HEK293 (cell line): ENCODE results near the gene SNRNP70.

Source experiments
- BCL6B ChIP-seq: fragments of 450-650 bp; formaldehyde crosslinking; IDR thresholded peaks from 2 replicates; pipeline ENCODE4 v1.5.1; 2017; ENCODE audit warnings: missing biosample characterization, missing genetic modification characterization
- GLIS1 ChIP-seq: fragments of 450-650 bp; formaldehyde crosslinking; IDR thresholded peaks from 2 replicates; pipeline ENCODE4 v1.5.1; 2016; ENCODE audit warnings: missing biosample characterization, missing genetic modification characterization
- HIC1 ChIP-seq: fragments of 450-650 bp; formaldehyde crosslinking; IDR thresholded peaks from 2 replicates; pipeline ENCODE4 v1.5.1; 2016; ENCODE audit warnings: missing biosample characterization, missing genetic modification characterization
- OSR2 ChIP-seq: fragments of 450-650 bp; formaldehyde crosslinking; IDR thresholded peaks from 2 replicates; pipeline ENCODE4 v1.5.1; 2016; ENCODE audit warnings: missing biosample characterization, missing genetic modification characterization
- OVOL3 ChIP-seq: fragments of 450-650 bp; formaldehyde crosslinking; IDR thresholded peaks from 2 replicates; pipeline ENCODE4 v1.5.1; 2016; ENCODE audit warnings: missing biosample characterization, missing genetic modification characterization
- PATZ1 ChIP-seq: fragments of 450-650 bp; formaldehyde crosslinking; IDR thresholded peaks from 2 replicates; pipeline ENCODE4 v1.5.1; 2016; ENCODE audit warnings: missing biosample characterization, missing genetic modification characterization
- SETDB1 ChIP-seq: IDR thresholded peaks from one replicate; pipeline ENCODE4 v1.6.1; 2017; ENCODE audit warnings: mild to moderate bottlenecking, low read length, moderate library complexity, mixed read lengths; ENCODE audit not compliant: insufficient read length
- ZBTB11 ChIP-seq: fragments of 450-650 bp; formaldehyde crosslinking; conservative IDR thresholded peaks from 2 replicates; pipeline ENCODE4 v1.5.1; 2016; ENCODE audit warnings: low read depth, missing biosample characterization, missing genetic modification characterization
- ZBTB49 ChIP-seq: fragments of 450-650 bp; formaldehyde crosslinking; IDR thresholded peaks from 2 replicates; pipeline ENCODE4 v1.5.1; 2016; ENCODE audit warnings: missing biosample characterization, missing genetic modification characterization, low read depth
- ZBTB7A ChIP-seq: fragments of 450-650 bp; formaldehyde crosslinking; IDR thresholded peaks from 2 replicates; pipeline ENCODE4 v1.5.1; 2016; ENCODE audit warnings: low read depth, missing biosample characterization, missing genetic modification characterization
- ZNF132 ChIP-seq: fragments of 450-650 bp; formaldehyde crosslinking; IDR thresholded peaks from 2 replicates; pipeline ENCODE4 v1.5.1; 2017; ENCODE audit warnings: missing biosample characterization, missing genetic modification characterization, borderline replicate concordance
- ZNF19 ChIP-seq: fragments of 450-650 bp; formaldehyde crosslinking; IDR thresholded peaks from 2 replicates; pipeline ENCODE4; 2016; ENCODE audit warnings: missing biosample characterization, missing genetic modification characterization, low read depth
- ZNF335 ChIP-seq: fragments of 450-650 bp; formaldehyde crosslinking; conservative IDR thresholded peaks from 2 replicates; pipeline ENCODE4 v1.5.1; 2016; ENCODE audit warnings: missing biosample characterization, missing genetic modification characterization
- ZNF366 ChIP-seq: fragments of 450-650 bp; formaldehyde crosslinking; conservative IDR thresholded peaks from 2 replicates; pipeline ENCODE4 v1.5.1; 2016; ENCODE audit warnings: missing biosample characterization, missing genetic modification characterization
- ZNF48 ChIP-seq: fragments of 450-650 bp; formaldehyde crosslinking; IDR thresholded peaks from 2 replicates; pipeline ENCODE4 v1.5.1; 2016; ENCODE audit warnings: missing biosample characterization, missing genetic modification characterization
- ZNF510 ChIP-seq: fragments of 450-650 bp; formaldehyde crosslinking; IDR thresholded peaks from 2 replicates; pipeline ENCODE4 v1.5.1; 2018; ENCODE audit warnings: mild to moderate bottlenecking, missing genetic modification characterization, missing biosample characterization; ENCODE audit not compliant: insufficient replicate concordance
- ZNF513 ChIP-seq: fragments of 450-650 bp; IDR thresholded peaks from 2 replicates; pipeline ENCODE4 v1.5.1; 2018; ENCODE audit warnings: missing biosample characterization, missing genetic modification characterization
- ZNF555 ChIP-seq: fragments of 450-650 bp; formaldehyde crosslinking; conservative IDR thresholded peaks from 2 replicates; pipeline ENCODE4 v1.5.1; 2017; ENCODE audit warnings: missing biosample characterization, mild to moderate bottlenecking, missing genetic modification characterization, inconsistent platforms
- ZNF600 ChIP-seq: fragments of 450-650 bp; formaldehyde crosslinking; IDR thresholded peaks from 2 replicates; pipeline ENCODE4 v1.5.1; 2016; ENCODE audit warnings: missing biosample characterization, missing genetic modification characterization
- ZNF624 ChIP-seq: fragments of 450-650 bp; formaldehyde crosslinking; IDR thresholded peaks from 2 replicates; pipeline ENCODE4 v1.5.1; 2017; ENCODE audit warnings: missing biosample characterization, missing genetic modification characterization
- ZNF626 ChIP-seq: fragments of 450-650 bp; sonication (Bioruptor Pico); formaldehyde crosslinking; IDR thresholded peaks from 2 replicates; pipeline ENCODE4 v1.5.1; 2018; ENCODE audit warnings: missing biosample characterization, missing genetic modification characterization, inconsistent platforms
- ZNF629 ChIP-seq: fragments of 450-650 bp; formaldehyde crosslinking; IDR thresholded peaks from 2 replicates; pipeline ENCODE4 v1.5.1; 2017; ENCODE audit warnings: missing biosample characterization, missing genetic modification characterization
- ZNF704 ChIP-seq: fragments of 450-650 bp; formaldehyde crosslinking; IDR thresholded peaks from 2 replicates; pipeline ENCODE4 v1.5.1; 2016; ENCODE audit warnings: missing biosample characterization, missing genetic modification characterization
- ZNF747 ChIP-seq: fragments of 450-650 bp; formaldehyde crosslinking; IDR thresholded peaks from 2 replicates; pipeline ENCODE4 v1.5.1; 2016; ENCODE audit warnings: missing biosample characterization, missing genetic modification characterization
- ZSCAN23 ChIP-seq: fragments of 450-650 bp; formaldehyde crosslinking; IDR thresholded peaks from 2 replicates; pipeline ENCODE4 v1.5.1; 2016; ENCODE audit warnings: missing biosample characterization, missing genetic modification characterization

Gene SNRNP70

GRCh38 chr19:49157445-49158224, 72.4 kb downstream of the SNRNP70 start, which contains the start of gene TRPM4 (continued):
- TF ChIP-seq ZNF629 (tag by site-specific recombination) = no peak
- no peak for TF ChIP-seq ZSCAN23 (tag by site-specific recombination)
- no peak for TF ChIP-seq ZNF366 (tag by site-specific recombination)
- TF ChIP-seq ZNF624 = no peak
- peak; percentile 98 for TF ChIP-seq ZNF600 (tag by site-specific recombination)
- TF ChIP-seq ZNF19 (tag by site-specific recombination) = no peak
- no peak for TF ChIP-seq ZBTB49
- TF ChIP-seq HIC1 (tag by site-specific recombination) = no peak
- peak; percentile 95 for TF ChIP-seq GLIS1 (tag by site-specific recombination)
- TF ChIP-seq SETDB1 = no peak
- TF ChIP-seq ZNF48 (tag by site-specific recombination) = no peak
- TF ChIP-seq ZNF335 (tag by site-specific recombination) = peak; percentile 83
- no peak for TF ChIP-seq ZNF704 (tag by site-specific recombination)
- no peak for TF ChIP-seq OSR2 (tag by site-specific recombination)
- no peak for TF ChIP-seq ZNF510 (tag by site-specific recombination)
- TF ChIP-seq ZNF555 = no peak
- peak; percentile 74 for TF ChIP-seq PATZ1 (tag by site-specific recombination)
- no peak for TF ChIP-seq ZNF747
- TF ChIP-seq ZNF626 (tag by site-specific recombination) = no peak
- TF ChIP-seq ZBTB7A = no peak; the same call in 1 of the 2 replicates
- peak; percentile 39; the same call in 1 of the 2 replicates for TF ChIP-seq ZBTB11 (tag by site-specific recombination)
- TF ChIP-seq ZNF132 (tag by site-specific recombination) = no peak
- TF ChIP-seq ZNF513 (tag by site-specific recombination) = no peak
- no peak for TF ChIP-seq BCL6B (tag by site-specific recombination)
- TF ChIP-seq OVOL3 (tag by site-specific recombination) = 0 out of 2 replicates have a peak, but pooled peaks have one; percentile 30
